GM23338 (cell line): ENCODE measurements around the gene PHLDA3. TPM values are rescaled to one million over a fixed set of nuclear protein-coding genes. Genes with fewer than 3 reads are reported as not detected.

Source experiments
- ATAC-seq: fragments of 200-7000 bp; cut with Tn5 transposase; 3 replicates; pipeline ENCODE4 v1.9.1; 2020
- DNase-seq: peaks from one replicate; pipeline ENCODE4 v3.0.0-alpha.2; 2015; ENCODE audit warnings: low spot score
- H2AFZ ChIP-seq: fragments of 200-600 bp; sonication (generic); 2 replicates; pipeline ENCODE4 v1.8.0; 2016; ENCODE audit warnings: antibody characterized with exemption, mild to moderate bottlenecking, moderate library complexity
- H3F3A ChIP-seq: fragments of 200-600 bp; sonication (generic); replicated peaks from 2 replicates; pipeline ENCODE4 v1.8.0; 2017; ENCODE audit warnings: antibody characterized with exemption, mixed run types, low read depth
- H3K27ac ChIP-seq: fragments of 200-600 bp; sonication (generic); 2 replicates; pipeline ENCODE4 v1.6.1; 2016; ENCODE audit warnings: low read depth
- H3K27me3 ChIP-seq: fragments of 200-600 bp; sonication (generic); 2 replicates; pipeline ENCODE4 v1.8.0; 2016; ENCODE audit warnings: mild to moderate bottlenecking, mixed run types, moderate library complexity; ENCODE audit not compliant: insufficient read depth
- H3K36me3 ChIP-seq: fragments of 200-600 bp; sonication (generic); 2 replicates; pipeline ENCODE4 v1.8.0; 2016; ENCODE audit warnings: mild to moderate bottlenecking; ENCODE audit not compliant: insufficient read depth
- H3K4me1 ChIP-seq: fragments of 200-600 bp; sonication (generic); 2 replicates; pipeline ENCODE4 v1.8.0; 2016; ENCODE audit warnings: mild to moderate bottlenecking, moderate library complexity; ENCODE audit not compliant: insufficient read depth
- H3K4me2 ChIP-seq: fragments of 200-600 bp; sonication (generic); 2 replicates; pipeline ENCODE4 v1.7.1; 2017; ENCODE audit warnings: mixed run types
- H3K4me3 ChIP-seq: fragments of 200-600 bp; sonication (generic); 2 replicates; pipeline ENCODE4 v1.6.1; 2016; ENCODE audit warnings: mixed run types
- H3K79me2 ChIP-seq: fragments of 200-600 bp; sonication (generic); replicated peaks from 2 replicates; pipeline ENCODE4 v1.8.0; 2017; ENCODE audit warnings: mild to moderate bottlenecking; ENCODE audit not compliant: insufficient read depth
- H3K9me2 ChIP-seq: fragments of 200-600 bp; sonication (generic); 2 replicates; pipeline ENCODE4 v1.8.0; 2017; ENCODE audit not compliant: insufficient read depth
- H4K20me1 ChIP-seq: fragments of 200-600 bp; sonication (generic); replicated peaks from 2 replicates; pipeline ENCODE4 v1.8.0; 2017; ENCODE audit warnings: mild to moderate bottlenecking; ENCODE audit not compliant: insufficient read depth
- H3K27ac Mint-ChIP-seq: 2 replicates; pipeline ENCODE4 v1.8.0; 2020; ENCODE audit warnings: inconsistent platforms, mild to moderate bottlenecking, moderate library complexity, mixed read lengths
- H3K27me3 Mint-ChIP-seq: 3 replicates; pipeline ENCODE4 v1.8.0; 2022; ENCODE audit warnings: low read depth, mild to moderate bottlenecking, moderate library complexity, mixed read lengths, inconsistent platforms; ENCODE audit not compliant: insufficient read depth, poor library complexity
- H3K36me3 Mint-ChIP-seq: 3 replicates; pipeline ENCODE4 v1.8.0; 2021; ENCODE audit warnings: low read depth, mild to moderate bottlenecking, inconsistent platforms, moderate library complexity, mixed read lengths
- H3K4me1 Mint-ChIP-seq: 3 replicates; pipeline ENCODE4 v1.8.0; 2020; ENCODE audit warnings: mild to moderate bottlenecking, inconsistent platforms, mixed read lengths
- H3K4me3 Mint-ChIP-seq: 3 replicates; pipeline ENCODE4 v1.8.0; 2021; ENCODE audit warnings: moderate library complexity, mild to moderate bottlenecking, inconsistent platforms, mixed read lengths
- H3K9me3 Mint-ChIP-seq: 3 replicates; pipeline ENCODE4 v1.8.0; 2020; ENCODE audit warnings: moderate library complexity, mild to moderate bottlenecking, inconsistent platforms, mixed read lengths
- CTCF ChIP-seq, 2 experiments: fragments of 200-600 bp in 1 of 2; sonication (generic) in 1 of 2; conservative IDR thresholded peaks; 2 replicates each; pipeline versions ENCODE4 v1.5.1 to v1.6.1; 2016 to 2017; ENCODE audit warnings: antibody characterized with exemption in 2 of 2, low read depth in 2 of 2, mild to moderate bottlenecking in 2 of 2, moderate library complexity in 1 of 2
- ETS1 ChIP-seq: IDR thresholded peaks from 2 replicates; pipeline ENCODE4 v1.6.1; 2016; ENCODE audit warnings: antibody characterized with exemption
- EZH2 ChIP-seq: fragments of 200-600 bp; sonication (generic); IDR thresholded peaks from one replicate; pipeline ENCODE4 v1.8.0; 2017; ENCODE audit warnings: antibody characterized with exemption, mild to moderate bottlenecking, low read depth; ENCODE audit not compliant: unreplicated experiment
- EZH2phosphoT487 ChIP-seq: fragments of 200-600 bp; sonication (generic); IDR thresholded peaks from one replicate; pipeline ENCODE4 v1.8.1; 2018; ENCODE audit warnings: antibody characterized with exemption; ENCODE audit not compliant: unreplicated experiment
- JUNB ChIP-seq: IDR thresholded peaks from one replicate; pipeline ENCODE4 v1.6.1; 2016; ENCODE audit warnings: antibody characterized with exemption; ENCODE audit not compliant: unreplicated experiment
- NANOG ChIP-seq: IDR thresholded peaks from 2 replicates; pipeline ENCODE4 v1.6.1; 2016; ENCODE audit warnings: antibody characterized with exemption, borderline replicate concordance
- POLR2AphosphoS5 ChIP-seq: IDR thresholded peaks from 2 replicates; pipeline ENCODE4 v1.6.1; 2016; ENCODE audit warnings: antibody characterized with exemption, low read depth
- REST ChIP-seq: IDR thresholded peaks from one replicate; pipeline ENCODE4 v1.6.1; 2018; ENCODE audit warnings: antibody characterized with exemption; ENCODE audit not compliant: unreplicated experiment
- STAT1 ChIP-seq: IDR thresholded peaks from one replicate; pipeline ENCODE4 v1.6.1; 2016; ENCODE audit warnings: antibody characterized with exemption; ENCODE audit not compliant: unreplicated experiment
- ZNF114 ChIP-seq: fragments of 250-450 bp; sonication (Bioruptor Pico); IDR thresholded peaks from 2 replicates; pipeline ENCODE4 v1.5.0; 2020; ENCODE audit warnings: mild to moderate bottlenecking, moderate library complexity
- ZNF331 ChIP-seq: fragments of 250-450 bp; sonication (Bioruptor Pico); IDR thresholded peaks from 2 replicates; pipeline ENCODE4 v1.5.0; 2020; ENCODE audit warnings: low read depth, mild to moderate bottlenecking, moderate library complexity
- ZNF462 ChIP-seq: fragments of 250-450 bp; sonication (Bioruptor Pico); IDR thresholded peaks from 2 replicates; pipeline ENCODE4 v1.5.0; 2020; ENCODE audit warnings: mild to moderate bottlenecking, moderate library complexity
- polyA plus RNA-seq: library from polyadenylated mRNA; unstranded; fragments of >200 nt; fragmentation: Nextera tagmentation; extraction: Ambion mirVana; gene quantifications from 2 replicates; pipeline ENCODE4 v1.2.1, GENCODE V29; 2016
- total RNA-seq: library from RNA; depleted of rRNA; stranded (reverse); fragments of >200 nt; shearing (Covaris generic); gene quantifications from 2 replicates; pipeline ENCODE4 v1.2.3, GENCODE V29; 2014

Gene PHLDA3
- total and polyA plus RNA-seq, 2 experiments from 2014 or later = 37.5 to 87.4 TPM

GRCh38 chr1:201444792-201445191 is 24.2 kb downstream of the PHLDA3 start (continued):
- TF ChIP-seq ETS1 (no peak), ZNF114 (CRISPR knock-in tag) (no peak), ZNF462 (CRISPR knock-in tag) (no peak), CTCF (conservative IDR thresholded peaks at IDR 0.05; ENCODE audit: low read depth in 2 of 2) (no peak), ZNF331 (no peak)

- no peaks in the 10 kb centered on the region for H3K27me3 ChIP-seq
- H3F3A ChIP-seq = peaks cover 3% of the 10 kb centered on the region; the same call in 1 of the 2 replicates
- Mint-ChIP-seq H3K4me1 (peaks cover 25% of the 10 kb centered on the region), H3K9me3 (no peaks in the 10 kb centered on the region), H3K36me3 (no peaks in the 10 kb centered on the region), H3K27me3 (peaks cover 9% of the 10 kb centered on the region), H3K27ac (no peak overlapping the region), H3K4me3 (no peak overlapping the region)
- no peak overlapping the region for H3K27ac ChIP-seq
- no peak overlapping the region for H3K4me3 ChIP-seq
- H2AFZ ChIP-seq = no peak overlapping the region; the same call in 1 of the 2 replicates
- H3K9me2 ChIP-seq = no peaks in the 10 kb centered on the region
- no peak for DNase-seq
- peaks cover 12% of the 10 kb centered on the region for H3K4me1 ChIP-seq
- H3K79me2 ChIP-seq = no peaks in the 10 kb centered on the region
- no peak for ATAC-seq
- no peaks in the 10 kb centered on the region for H4K20me1 ChIP-seq
- no peaks in the 10 kb centered on the region for H3K36me3 ChIP-seq
- H3K4me2 ChIP-seq = no peak overlapping the region
- no peak for TF ChIP-seq POLR2AphosphoS5
- no peak for TF ChIP-seq ZNF331
- no peak for TF ChIP-seq EZH2
- TF ChIP-seq NANOG = no peak
- no peak for TF ChIP-seq STAT1
- no peak for TF ChIP-seq REST
- no peak for TF ChIP-seq EZH2phosphoT487
- no peak for TF ChIP-seq ETS1
- no peak for TF ChIP-seq JUNB
Measured at GRCh38 chr1:201443747-201444146, 25.2 kb downstream of the PHLDA3 start.
